GM19372 (cell line): ENCODE results near the gene NAA25.

Source experiments
- ATAC-seq: cut with Tn5 transposase; IDR thresholded peaks from one replicate; pipeline ENCODE4 v1.9.1; 2021; ENCODE audit warnings: mild to moderate bottlenecking, low read depth, moderate library complexity; ENCODE audit not compliant: unreplicated experiment

The NAA25 gene

DNA sequence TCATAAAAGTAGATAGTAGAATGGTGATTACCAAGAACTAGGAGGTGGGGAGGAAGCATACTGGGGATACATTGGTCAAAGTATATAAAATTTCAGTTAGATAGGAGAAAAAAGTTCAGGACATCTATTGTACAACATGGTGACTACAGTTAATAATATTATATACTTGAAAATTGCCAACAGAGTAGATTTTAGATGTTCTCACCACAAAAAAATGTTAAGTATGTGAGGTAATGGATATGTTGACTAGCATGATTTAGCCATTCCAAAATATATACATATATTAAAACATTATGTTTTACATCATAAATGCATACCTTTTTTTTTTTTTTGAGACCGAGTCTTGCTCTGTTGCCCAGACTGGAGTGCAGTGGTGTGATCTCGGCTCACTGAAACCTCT is 126.6 kb downstream of the NAA25 start:
- no peak for ATAC-seq

DNA sequence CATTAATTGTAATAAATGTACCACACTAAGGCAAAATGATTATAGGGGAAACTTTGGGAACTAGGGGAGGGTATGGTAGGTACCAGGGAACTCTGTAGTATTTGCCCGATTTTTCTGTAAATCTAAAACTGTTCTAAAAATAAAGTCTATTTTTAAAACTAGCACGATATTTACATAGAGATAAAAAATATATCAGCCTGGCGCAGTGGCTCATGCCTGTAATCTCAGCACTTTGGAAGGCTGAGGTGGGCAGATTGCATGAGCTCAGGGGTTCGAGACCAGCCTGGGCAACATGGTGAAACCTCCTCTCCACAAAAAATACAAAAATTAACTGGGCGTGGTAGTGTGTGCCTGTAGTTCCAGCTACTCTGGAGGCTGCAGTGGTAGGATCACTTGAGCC is 128.0 kb downstream of the NAA25 start:
- no peak for ATAC-seq

DNA sequence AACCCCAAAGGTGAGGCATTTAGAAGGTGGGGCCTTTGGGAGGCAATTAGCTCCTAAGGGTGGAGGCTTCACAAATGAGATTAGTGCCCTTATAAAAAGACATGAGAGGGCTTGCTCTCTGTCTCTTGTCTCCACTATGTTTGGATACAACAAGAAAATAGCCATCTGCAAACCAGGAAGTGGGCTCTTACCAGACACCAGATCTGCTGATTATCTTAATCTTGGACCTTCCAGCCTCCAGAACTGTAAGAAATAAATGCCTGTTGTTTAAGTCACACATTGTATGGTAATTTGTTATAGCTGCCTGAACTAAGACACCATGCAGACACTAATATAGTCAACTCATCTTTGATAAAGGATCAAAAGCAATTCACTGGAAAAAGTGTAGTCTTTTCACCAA is 130.0 kb downstream of the NAA25 start:
- ATAC-seq, result no peak

DNA sequence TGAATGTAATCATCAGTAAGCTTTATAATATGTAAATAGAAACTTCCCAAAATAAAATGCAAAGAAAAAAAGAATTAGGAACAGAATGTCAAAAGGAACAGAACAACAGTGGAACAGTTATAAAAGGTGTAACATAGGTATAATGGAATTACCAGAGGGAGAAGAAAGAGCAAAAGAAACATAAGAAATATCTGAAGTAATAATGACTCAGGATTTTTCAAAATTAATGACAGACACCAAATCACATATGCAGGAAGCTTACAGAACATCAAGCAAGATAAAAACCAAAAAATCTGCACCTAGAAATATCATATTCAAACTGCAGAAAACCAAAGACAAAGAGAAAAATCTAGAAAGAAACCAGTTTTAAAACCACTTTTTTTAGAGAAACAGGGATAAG is 131.7 kb downstream of the NAA25 start:
- no peak for ATAC-seq
